Esophagus (tissue), 2 donors: ENCODE results near the gene C1GALT1. TPM values are rescaled to one million over a fixed set of nuclear protein-coding genes. Genes with fewer than 3 reads are reported as not detected.
"Not testable (repeated sequence)": the region's sequence is repeated elsewhere in the genome, so short reads cannot be mapped to it uniquely, and the experiment has no call there.

ENCODE experiments used
- H3K27ac ChIP-seq, 2 donors: one replicate each; pipeline ENCODE4 v1.5.1; 2013; ENCODE audit warnings: low read depth in 2 of 2, mild to moderate bottlenecking in 2 of 2, inconsistent platforms in 1 of 2, low read length in 1 of 2, moderate library complexity in 1 of 2
- H3K27me3 ChIP-seq, 2 donors: one replicate each; pipeline ENCODE4 v1.6.1; 2013; ENCODE audit warnings: low read length in 2 of 2, control low read depth in 1 of 2, mild to moderate bottlenecking in 1 of 2; ENCODE audit not compliant: insufficient read depth in 2 of 2, control insufficient read depth in 1 of 2
- H3K36me3 ChIP-seq, 2 donors: one replicate each; pipeline ENCODE4 v1.6.1; 2013; ENCODE audit warnings: low read length in 1 of 2; ENCODE audit not compliant: control insufficient read depth in 2 of 2, insufficient read depth in 2 of 2
- H3K4me1 ChIP-seq, 2 donors: one replicate each; pipeline ENCODE4 v1.6.1; 2013; ENCODE audit warnings: low read length in 1 of 2; ENCODE audit not compliant: control insufficient read depth in 2 of 2, insufficient read depth in 2 of 2
- H3K4me3 ChIP-seq, 2 donors: one replicate each; pipeline ENCODE4 v1.5.1; 2013; ENCODE audit warnings: low read length in 2 of 2, mild to moderate bottlenecking in 2 of 2, low read depth in 1 of 2, moderate library complexity in 1 of 2
- H3K9me3 ChIP-seq, 2 donors: one replicate each; pipeline ENCODE4 v1.6.1; 2013; ENCODE audit warnings: mild to moderate bottlenecking in 2 of 2, low read depth in 1 of 2, low read length in 1 of 2, moderate library complexity in 1 of 2; ENCODE audit not compliant: control insufficient read depth in 2 of 2, insufficient read depth in 1 of 2
- WGBS, 2 donors: extraction: QIAGEN DNeasy Blood & Tissue Kit; methylation state at CpG; one replicate each; pipeline ENCODE4 v1.1.7; 2013; 5-methylcytosine and 5-hydroxymethylcytosine counted together
- polyA plus RNA-seq, 2 donors: library from polyadenylated mRNA; stranded (reverse); fragments of 200-250 nt; gene quantifications; one replicate each; pipeline ENCODE4 v1.2.3, GENCODE V29; 2013
- donor health status: healthy with polysubstance abuse.
- donor health status: Bipolar disorder and iron deficiency.

C1GALT1 gene
- polyA plus RNA-seq, 2 donors, result 14.3 to 17.1 TPM

DNA sequence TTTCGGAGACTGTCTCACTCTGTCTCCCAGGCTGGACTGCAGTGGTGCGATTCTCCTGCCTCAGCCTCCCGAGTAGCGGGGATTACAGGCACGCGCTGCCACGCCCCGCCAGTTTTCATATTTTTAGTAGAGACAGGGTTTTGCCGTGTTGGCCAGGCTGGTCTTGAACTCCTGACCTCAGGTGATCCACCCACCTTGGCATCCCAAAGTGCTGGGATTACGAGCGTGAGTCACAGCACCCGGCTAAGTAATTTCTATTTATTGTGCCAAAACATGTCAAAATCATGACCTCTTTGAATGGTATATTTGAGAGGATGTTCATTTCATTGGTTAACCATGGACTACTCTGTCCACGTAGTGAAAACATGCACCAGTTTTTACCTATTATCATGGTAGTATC lies 62.9 kb downstream of the C1GALT1 start:
- not testable (repeated sequence) for H3K36me3 ChIP-seq, H3K4me3 ChIP-seq, H3K4me1 ChIP-seq, H3K27me3 ChIP-seq, H3K9me3 ChIP-seq, H3K27ac ChIP-seq
- 69 to 70% methylated on average over 13 of the region's 13 CpGs for WGBS, 2 donors

DNA sequence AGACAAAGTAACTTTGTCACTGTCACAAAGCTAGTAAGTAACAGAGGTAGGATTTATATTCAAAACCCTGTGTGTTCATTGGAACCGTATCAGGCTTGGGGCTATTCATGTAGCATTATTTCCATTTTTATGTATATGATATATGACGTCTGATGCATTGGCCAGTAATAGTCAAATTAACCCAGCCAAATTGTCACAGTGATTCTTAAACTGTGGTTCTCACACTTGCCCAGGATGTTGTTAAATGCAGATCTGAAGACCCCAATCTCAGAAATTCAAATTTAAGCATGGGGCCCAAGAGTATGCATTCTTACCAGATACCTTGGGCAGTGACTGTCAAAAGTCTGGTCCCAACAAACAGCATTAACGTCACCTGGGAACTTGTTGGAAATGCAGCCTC lies 63.9 kb downstream of the C1GALT1 start:
- 94 to 97% methylated on average over 3 of the region's 3 CpGs for WGBS, 2 donors
- Histone ChIP-seq H3K4me3 (no peak overlapping the region), H3K36me3 (no peaks in the 10 kb centered on the region), H3K27me3 (no peaks in the 10 kb centered on the region), H3K27ac (no peak overlapping the region), H3K4me1 (no peaks in the 10 kb centered on the region), H3K9me3 (no peaks in the 10 kb centered on the region)

DNA sequence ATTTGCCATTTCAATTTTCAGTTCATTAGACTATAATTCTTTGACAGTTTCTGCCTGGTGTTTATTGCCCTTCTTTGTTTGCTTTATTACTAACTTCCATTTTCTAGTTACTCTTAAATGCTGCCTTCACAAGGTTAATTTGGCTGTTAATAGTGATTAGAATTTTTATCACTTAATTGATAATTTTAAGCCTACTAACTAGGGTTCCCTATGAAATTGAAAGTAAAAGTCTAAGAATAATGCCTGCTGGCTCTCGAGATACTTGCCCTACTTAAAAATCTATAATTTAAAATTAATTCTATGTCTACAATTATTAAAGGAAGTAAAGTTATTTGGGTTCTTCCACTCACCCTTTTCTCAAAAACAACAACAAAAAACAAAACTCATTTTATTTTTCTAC lies 65.3 kb downstream of the C1GALT1 start:
- whole genome bisulfite sequencing, 2 donors, result 54 to 62% methylated on average over 1 of the region's 1 CpG
- no peaks in the 10 kb centered on the region for H3K27me3 ChIP-seq

DNA sequence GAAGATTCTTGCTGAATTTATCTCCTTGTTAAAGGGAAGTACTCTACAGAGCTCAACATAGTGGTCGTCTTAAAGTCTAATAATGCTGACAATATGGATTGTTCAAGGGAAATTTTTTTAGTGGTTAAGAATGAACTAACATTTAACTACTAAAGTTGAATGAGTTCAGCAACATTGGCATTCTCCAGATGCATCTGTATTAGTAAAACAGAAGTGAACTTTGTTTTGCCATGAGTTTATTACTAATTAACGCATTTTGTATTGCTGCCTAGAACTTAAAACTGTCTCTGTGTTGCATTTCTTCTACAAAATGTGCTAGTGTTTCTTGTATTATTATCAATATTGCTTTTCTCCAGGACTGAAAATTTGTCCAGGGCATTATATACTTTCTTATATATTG lies 67.5 kb downstream of the C1GALT1 start:
- Histone ChIP-seq H3K36me3 (no peaks in the 10 kb centered on the region), H3K4me1 (no peaks in the 10 kb centered on the region), H3K27me3 (no peaks in the 10 kb centered on the region), H3K4me3 (no peak overlapping the region), H3K9me3 (no peaks in the 10 kb centered on the region), H3K27ac (no peak overlapping the region)
- 90 to 93% methylated on average over 2 of the region's 2 CpGs for WGBS, 2 donors

More for the DNA sequence above, 65.3 kb downstream of the C1GALT1 start:
- Histone ChIP-seq H3K27ac (no peak overlapping the region), H3K4me1 (no peaks in the 10 kb centered on the region), H3K4me3 (no peak overlapping the region), H3K9me3 (no peaks in the 10 kb centered on the region), H3K36me3 (no peaks in the 10 kb centered on the region)

DNA sequence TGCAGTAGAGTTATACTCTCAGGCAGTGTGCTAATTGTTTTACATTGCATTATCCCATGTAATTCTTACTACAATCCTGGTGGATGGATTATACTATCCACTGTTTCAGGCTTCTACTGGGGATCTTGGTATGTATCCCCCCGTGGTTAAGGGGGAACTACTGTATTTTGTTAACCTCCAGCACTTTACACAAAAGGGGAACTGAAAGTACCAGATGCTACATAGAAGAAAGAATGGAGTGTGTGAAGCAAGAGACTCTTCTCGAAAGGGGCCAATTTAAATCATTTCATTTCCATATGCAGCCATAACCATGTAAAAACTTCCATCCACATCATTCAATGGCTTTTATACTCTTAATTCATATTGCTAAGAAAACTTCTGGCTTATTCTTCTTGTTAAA lies 69.4 kb downstream of the C1GALT1 start:
- Histone ChIP-seq H3K27me3 (no peaks in the 10 kb centered on the region), H3K36me3 (no peaks in the 10 kb centered on the region), H3K27ac (no peak overlapping the region), H3K4me3 (no peak overlapping the region), H3K4me1 (no peaks in the 10 kb centered on the region), H3K9me3 (no peaks in the 10 kb centered on the region)
- WGBS, 2 donors, result 74 to 85% methylated on average over 2 of the region's 2 CpGs

DNA sequence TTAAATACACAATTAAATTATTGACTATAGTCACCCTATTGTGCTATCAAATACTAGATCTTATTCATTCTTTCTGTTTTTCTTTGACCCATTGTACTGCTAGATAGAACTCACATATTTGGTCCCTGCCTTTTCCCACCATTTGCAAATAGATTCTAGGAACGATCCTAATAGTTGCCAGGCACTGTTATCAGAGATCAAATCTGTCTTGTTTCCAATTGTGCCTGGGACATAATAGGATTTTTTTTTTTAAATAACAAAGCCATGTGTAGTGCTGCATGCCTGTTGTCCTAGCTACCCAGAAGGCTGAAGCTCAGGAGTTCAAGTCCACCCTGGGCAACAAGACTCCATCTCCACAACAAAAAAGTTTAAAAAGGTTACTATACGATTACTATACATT lies 72.0 kb downstream of the C1GALT1 start:
- 91% methylated on average over 2 of the region's 2 CpGs for WGBS, 2 donors
- H3K4me3 ChIP-seq, result no peak overlapping the region
- H3K27me3 ChIP-seq, result no peaks in the 10 kb centered on the region

DNA sequence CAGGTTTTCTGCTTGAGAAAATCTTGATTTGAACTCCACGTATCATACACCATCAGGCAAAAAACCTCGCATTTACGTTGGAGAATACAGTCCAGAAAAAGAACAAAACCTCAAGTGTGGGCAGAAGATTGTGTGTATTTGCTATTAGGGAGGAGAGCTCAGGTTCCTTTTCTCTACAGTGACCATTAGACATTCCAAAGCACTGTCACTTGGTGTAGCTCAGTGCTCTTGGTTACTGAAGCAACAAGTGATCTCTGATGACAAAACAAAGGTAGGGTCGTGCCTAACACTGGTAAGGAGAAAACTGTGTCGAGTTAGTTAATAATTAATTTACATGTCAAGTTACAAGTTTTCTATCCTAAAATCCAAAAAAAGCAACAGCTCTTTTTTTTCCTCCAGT lies 72.6 kb downstream of the C1GALT1 start:
- H3K27ac ChIP-seq, result no peak overlapping the region
- H3K4me3 ChIP-seq, result no peak overlapping the region
- H3K36me3 ChIP-seq, result peaks cover 0 to 3% of the 10 kb centered on the region in 2 donors
- H3K27me3 ChIP-seq, result no peaks in the 10 kb centered on the region
- no peaks in the 10 kb centered on the region for H3K9me3 ChIP-seq
- no peaks in the 10 kb centered on the region for H3K4me1 ChIP-seq
- 79 to 87% methylated on average over 5 of the region's 5 CpGs for WGBS, 2 donors

More for the DNA sequence above, 72.0 kb downstream of the C1GALT1 start:
- Histone ChIP-seq H3K9me3 (no peaks in the 10 kb centered on the region), H3K27ac (no peak overlapping the region), H3K36me3 (peaks cover 0 to 3% of the 10 kb centered on the region in 2 donors), H3K4me1 (no peaks in the 10 kb centered on the region)

DNA sequence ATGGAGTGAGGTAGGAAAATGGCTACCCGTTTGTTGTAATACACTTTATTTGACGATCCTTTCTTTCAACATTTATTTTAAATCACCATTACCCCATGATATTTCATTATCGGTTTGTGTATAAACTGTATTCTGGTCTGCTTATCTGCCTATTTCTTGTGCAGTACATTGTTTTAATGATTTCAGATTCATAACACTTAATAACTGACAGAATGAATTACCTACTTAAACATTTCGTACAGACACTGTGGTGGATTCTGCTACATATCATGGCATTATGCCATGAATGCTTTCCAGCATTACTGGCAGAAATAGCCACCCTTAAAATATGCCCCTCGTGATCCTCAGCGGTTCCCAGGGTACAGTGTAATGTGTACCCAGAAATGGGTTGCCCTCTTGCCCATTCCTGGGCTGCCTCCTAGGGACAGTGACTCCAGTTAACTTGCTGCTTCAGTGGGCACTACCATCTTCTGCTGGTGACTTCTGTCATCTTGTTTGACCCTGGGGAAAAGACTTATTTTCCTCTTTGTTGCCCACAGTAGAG lies 74.5 kb downstream of the C1GALT1 start:
- Histone ChIP-seq H3K36me3 (peaks cover 0 to 3% of the 10 kb centered on the region in 2 donors), H3K27ac (no peak overlapping the region), H3K4me1 (peaks cover 0 to 2% of the 10 kb centered on the region in 2 donors), H3K4me3 (no peak overlapping the region), H3K27me3 (no peaks in the 10 kb centered on the region), H3K9me3 (no peaks in the 10 kb centered on the region)
- WGBS, 2 donors, result 79 to 86% methylated on average over 6 of the region's 6 CpGs

DNA sequence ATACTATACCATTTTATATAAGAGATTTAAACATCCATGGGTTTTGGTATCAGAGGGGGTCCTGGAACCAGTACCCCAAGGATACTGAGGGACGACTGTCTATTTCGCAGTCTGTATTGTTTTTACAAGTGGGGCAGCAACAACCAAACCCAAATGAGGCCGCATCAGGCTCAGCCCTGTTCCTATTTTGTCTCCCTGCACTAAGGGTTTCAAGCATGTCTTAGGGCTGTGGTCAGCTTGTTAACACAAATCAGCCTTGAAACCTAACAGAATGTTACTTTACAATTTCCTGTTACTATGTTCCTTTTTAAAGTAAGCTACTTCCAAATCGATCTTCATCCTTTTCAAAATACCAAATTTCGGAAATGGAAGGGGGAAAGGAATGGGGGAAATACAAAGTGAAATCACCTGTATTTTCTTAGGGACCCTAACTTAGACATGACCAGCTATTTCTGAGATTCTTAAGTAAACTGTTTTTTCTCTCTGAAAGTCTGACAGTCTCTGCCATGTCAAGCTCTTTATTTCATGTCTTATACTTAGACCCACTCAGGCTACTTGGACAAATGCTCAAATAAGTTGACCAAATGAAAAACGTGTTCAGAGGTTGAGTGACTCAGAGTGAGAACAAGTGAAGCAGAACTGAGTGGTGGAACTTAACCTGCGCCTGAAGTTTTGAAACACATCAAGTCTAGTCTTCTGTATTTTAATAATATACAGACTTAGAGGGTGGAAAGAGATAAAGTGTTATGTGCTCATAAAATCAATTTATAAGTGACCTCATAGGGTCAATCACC lies 75.8 kb downstream of the C1GALT1 start:
- WGBS, 2 donors, result 64 to 73% methylated on average over 7 of the region's 7 CpGs
- Histone ChIP-seq H3K4me1 (peaks cover 0 to 2% of the 10 kb centered on the region in 2 donors), H3K9me3 (no peaks in the 10 kb centered on the region), H3K36me3 (peaks cover 0 to 3% of the 10 kb centered on the region in 2 donors), H3K4me3 (no peak overlapping the region), H3K27me3 (no peaks in the 10 kb centered on the region), H3K27ac (no peak overlapping the region)

DNA sequence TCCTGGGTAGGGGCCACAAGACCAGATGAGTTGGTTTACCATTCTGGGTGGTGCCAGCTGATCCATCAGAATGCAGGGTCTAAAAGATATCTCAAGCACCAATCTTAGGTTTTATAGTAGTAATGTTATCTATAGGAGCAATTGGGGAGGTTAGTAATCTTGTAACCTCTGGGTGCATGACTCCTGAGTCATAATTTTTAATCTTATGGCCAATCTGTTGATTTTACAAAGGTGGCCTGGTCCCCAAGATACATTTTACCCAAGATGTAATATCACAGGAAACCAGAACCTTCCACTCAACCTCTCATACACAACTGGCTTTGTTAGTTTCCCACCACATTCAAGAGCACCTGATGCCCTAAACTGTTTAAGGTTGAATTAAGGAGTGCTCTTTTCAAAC lies 79.5 kb downstream of the C1GALT1 start:
- Histone ChIP-seq H3K36me3 (peaks cover 0 to 3% of the 10 kb centered on the region in 2 donors), H3K4me1 (peaks cover 0 to 2% of the 10 kb centered on the region in 2 donors), H3K27ac (no peak overlapping the region), H3K9me3 (no peaks in the 10 kb centered on the region), H3K27me3 (no peaks in the 10 kb centered on the region), H3K4me3 (no peak overlapping the region)
